ENCODE measurements around the gene CKB.

Gene CKB

GRCh38 chr14:103520657-103521437 lies 1.8 kb downstream of the CKB start:
- in situ Hi-C loops (cut with MboI; ENCODE audit: low pct_unique_long_range_greater_than_20kb, low sequenced_read_pairs, unreplicated experiment), result no loop called here
- TF ChIP-seq, protein P1, sequence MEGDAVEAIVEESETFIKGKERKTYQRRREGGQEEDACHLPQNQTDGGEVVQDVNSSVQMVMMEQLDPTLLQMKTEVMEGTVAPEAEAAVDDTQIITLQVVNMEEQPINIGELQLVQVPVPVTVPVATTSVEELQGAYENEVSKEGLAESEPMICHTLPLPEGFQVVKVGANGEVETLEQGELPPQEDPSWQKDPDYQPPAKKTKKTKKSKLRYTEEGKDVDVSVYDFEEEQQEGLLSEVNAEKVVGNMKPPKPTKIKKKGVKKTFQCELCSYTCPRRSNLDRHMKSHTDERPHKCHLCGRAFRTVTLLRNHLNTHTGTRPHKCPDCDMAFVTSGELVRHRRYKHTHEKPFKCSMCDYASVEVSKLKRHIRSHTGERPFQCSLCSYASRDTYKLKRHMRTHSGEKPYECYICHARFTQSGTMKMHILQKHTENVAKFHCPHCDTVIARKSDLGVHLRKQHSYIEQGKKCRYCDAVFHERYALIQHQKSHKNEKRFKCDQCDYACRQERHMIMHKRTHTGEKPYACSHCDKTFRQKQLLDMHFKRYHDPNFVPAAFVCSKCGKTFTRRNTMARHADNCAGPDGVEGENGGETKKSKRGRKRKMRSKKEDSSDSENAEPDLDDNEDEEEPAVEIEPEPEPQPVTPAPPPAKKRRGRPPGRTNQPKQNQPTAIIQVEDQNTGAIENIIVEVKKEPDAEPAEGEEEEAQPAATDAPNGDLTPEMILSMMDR (IDR thresholded peaks at IDR 0.05; ENCODE audit: extremely low read depth, insufficient read depth, missing control alignments), result peak; percentile 56
- DNase-seq (ENCODE audit: low spot score), result peak; percentile 87

GRCh38 chr14:103520269-103520656 lies 2.4 kb downstream of the CKB start:
- in situ Hi-C loops (cut with MboI; ENCODE audit: low pct_unique_long_range_greater_than_20kb, low sequenced_read_pairs, unreplicated experiment), result no loop called here
- peak; percentile 59 for DNase-seq (ENCODE audit: low spot score)
- TF ChIP-seq, protein P1 (IDR thresholded peaks at IDR 0.05; ENCODE audit: extremely low read depth, insufficient read depth, missing control alignments), result no peak

- no peak for DNase-seq (ENCODE audit: low spot score)
- TF ChIP-seq, protein P1 (IDR thresholded peaks at IDR 0.05; ENCODE audit: extremely low read depth, insufficient read depth, missing control alignments), result no peak
- in situ Hi-C loops (cut with MboI; ENCODE audit: low pct_unique_long_range_greater_than_20kb, low sequenced_read_pairs, unreplicated experiment), result no loop called here
These were observed 2.8 kb downstream of the CKB start for GRCh38 chr14:103519837-103520212.

- in situ Hi-C loops (cut with MboI; ENCODE audit: low pct_unique_long_range_greater_than_20kb, low sequenced_read_pairs, unreplicated experiment), result no loop called here
- TF ChIP-seq, protein P1 (IDR thresholded peaks at IDR 0.05; ENCODE audit: extremely low read depth, insufficient read depth, missing control alignments), result no peak
- peak; percentile 45 for DNase-seq (ENCODE audit: low spot score)
These were observed 3.4 kb downstream of the CKB start for GRCh38 chr14:103519043-103519836.

DNA sequence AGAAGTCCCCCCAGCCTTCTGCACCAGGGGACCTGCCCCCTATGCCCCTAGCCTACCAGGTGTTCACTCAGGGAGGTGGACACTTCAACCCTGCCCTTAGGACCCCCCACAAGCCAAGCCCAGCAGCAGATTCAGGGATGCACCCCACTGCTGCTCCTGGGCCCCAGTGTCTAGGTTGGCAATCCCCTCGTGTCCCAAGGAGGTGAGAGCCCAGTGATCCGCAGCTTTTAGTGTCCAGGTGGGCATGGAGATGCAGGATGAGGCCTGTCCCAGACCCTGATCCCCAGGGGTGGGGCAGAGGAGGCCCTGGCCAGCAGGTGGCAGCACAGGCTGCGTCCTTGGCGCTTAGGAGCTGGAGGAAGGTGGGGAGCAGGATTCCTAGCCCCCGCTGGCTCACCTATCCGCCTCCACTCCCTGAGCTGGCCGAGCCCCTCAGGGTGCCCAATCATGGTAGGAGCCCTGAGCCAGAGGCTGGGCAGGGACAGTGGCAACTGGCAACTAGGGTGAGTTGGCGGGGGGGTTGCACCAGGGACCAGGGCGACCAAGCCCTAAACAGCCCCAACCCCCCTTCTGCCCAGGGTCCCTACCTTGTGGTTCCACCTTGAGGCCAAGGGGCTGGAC lies 4.1 kb downstream of the CKB start:
- in situ Hi-C loops (cut with MboI; ENCODE audit: low pct_unique_long_range_greater_than_20kb, low sequenced_read_pairs, unreplicated experiment), result no loop called here
- TF ChIP-seq, protein P1 (IDR thresholded peaks at IDR 0.05; ENCODE audit: extremely low read depth, insufficient read depth, missing control alignments), result peak; percentile 93
- DNase-seq (ENCODE audit: low spot score), result peak; percentile 89

DNA sequence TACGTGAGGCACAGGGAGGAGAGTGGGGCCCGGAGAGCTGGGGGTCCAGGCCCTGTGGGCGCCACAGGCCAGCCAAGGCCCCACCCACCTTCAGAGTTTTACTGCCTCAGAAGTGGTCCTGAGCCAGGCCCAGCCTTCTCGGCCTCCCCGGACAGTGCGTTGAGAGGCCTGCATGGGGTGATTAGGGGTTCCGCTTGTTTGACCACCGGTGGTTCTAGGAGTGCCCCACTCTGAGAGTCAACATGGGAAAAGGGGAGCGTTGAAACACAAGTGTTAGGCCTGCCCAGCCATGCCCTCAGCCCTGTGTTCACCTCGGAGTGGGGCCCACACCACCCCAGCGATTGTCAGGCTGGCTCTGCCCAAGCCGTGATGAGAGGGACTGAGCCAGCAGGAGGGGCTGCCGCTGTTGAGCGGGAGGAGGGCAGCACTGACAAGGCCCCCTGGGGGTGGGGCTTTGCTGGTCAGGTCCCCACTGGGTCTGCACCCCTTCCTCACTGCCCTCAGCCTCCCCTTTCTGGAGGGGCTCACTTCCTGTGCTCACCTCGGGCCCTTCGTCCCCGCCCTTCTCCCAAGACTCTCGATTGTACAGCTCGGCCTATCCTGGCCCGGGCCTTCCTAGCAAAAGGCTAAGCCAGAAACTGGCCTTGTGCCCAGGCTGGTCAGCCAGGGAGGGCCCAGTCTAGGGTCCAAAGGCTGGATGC lies 4.8 kb downstream of the CKB start:
- in situ Hi-C loops (cut with MboI; ENCODE audit: low pct_unique_long_range_greater_than_20kb, low sequenced_read_pairs, unreplicated experiment), result no loop called here
- TF ChIP-seq, protein P1 (IDR thresholded peaks at IDR 0.05; ENCODE audit: extremely low read depth, insufficient read depth, missing control alignments), result no peak

More for the DNA sequence above, 4.8 kb downstream of the CKB start:
- DNase-seq (ENCODE audit: low spot score), result no peak

All from GM13977 (cell line).